GM19468 (cell line): ENCODE data around the gene NRG3.
"Not testable (repeated sequence)": the region's sequence is repeated elsewhere in the genome, so short reads cannot be mapped to it uniquely, and the experiment has no call there.

Source experiments
- ATAC-seq: cut with Tn5 transposase; IDR thresholded peaks from one replicate; pipeline ENCODE4 v1.9.1; 2021; ENCODE audit warnings: mild to moderate bottlenecking, moderate library complexity, moderate number of reproducible peaks; ENCODE audit not compliant: unreplicated experiment; ENCODE audit errors: extremely low read depth

NRG3 gene

GRCh38 chr10:82628373-82628772, 753.4 kb downstream of the NRG3 start:
- no peak for ATAC-seq

GRCh38 chr10:82643076-82643475, 768.1 kb downstream of the NRG3 start:
- no peak for ATAC-seq

DNA sequence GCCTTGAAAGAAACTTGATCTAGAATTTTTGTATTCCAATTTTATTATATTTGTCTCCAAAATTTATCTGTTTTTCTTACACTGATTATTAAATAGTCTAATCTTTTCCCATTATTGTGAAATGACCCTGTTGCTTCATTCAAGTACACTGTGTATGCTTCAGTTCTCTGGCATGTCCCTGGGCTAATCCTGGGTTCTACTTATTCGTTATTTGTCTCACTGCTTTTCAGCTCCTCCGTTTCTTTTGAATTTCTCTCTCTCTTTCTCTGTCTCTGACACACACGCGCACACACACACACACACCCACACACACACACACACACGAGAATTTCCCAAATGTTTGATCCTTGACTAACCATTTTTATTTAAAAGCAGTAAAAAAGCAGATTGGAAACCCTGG, 768.6 kb downstream of the NRG3 start:
- ATAC-seq: no peak

DNA sequence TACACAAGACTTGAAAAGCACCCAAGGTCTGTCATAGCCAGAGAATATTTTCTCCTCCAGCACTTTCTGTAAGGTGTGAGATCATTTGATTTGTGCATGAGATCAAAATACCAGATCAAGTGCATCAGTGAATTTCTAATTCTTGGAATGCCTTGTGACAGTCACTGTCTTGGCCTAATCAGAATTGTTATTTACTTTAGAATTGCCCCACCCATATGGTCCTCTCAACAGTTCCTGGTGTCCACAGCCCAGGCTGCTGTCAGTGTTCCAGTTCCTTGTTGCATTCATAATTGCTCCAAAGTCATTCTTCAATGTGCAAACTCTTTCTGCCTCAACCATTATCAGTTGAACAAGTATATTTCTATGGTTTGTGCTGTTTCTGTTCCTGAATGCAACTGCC, 770.2 kb downstream of the NRG3 start:
- no peak for ATAC-seq

DNA sequence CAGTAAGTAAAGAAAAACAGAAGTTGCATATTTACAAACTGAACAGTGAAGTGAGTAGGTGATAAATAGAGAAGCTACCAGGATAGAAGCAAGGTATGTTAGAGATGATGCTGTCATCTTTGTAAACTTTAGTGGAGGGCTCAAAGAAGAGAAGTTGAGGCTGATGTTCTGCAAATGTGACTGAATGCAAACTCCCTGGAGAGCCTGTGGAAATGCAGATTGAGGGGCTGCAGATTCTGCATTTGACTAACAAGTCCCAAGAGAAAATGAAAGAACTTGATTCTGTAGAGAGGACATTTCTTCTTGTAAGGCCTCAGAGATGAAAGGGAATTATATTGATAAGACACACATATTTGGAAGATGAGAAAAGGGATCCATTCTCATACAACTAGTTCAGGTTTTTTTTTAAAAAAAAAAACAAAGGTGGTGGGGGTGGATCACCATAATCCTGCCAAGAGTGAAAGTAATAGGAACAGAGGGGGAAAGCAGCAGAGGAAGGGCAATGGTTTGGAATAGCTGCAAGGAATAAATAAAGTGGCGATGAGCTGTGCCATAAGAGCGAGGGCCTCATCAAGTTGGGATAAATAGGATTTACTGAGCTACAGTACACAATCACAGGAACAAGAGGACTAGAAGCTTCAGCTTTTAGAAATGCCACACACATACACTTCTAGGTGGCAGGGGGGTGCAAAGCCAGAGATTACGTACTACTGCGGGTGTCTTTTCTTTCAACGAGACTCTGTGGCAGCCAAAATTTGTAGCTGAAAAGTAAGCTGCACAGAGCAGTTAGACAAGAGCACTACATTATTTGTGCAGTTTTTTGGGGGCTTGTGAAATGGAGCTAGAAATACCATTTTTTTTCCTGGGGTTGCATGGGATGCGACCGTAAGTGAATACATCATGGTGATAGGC, 778.5 kb downstream of the NRG3 start:
- no peak for ATAC-seq

GRCh38 chr10:82660205-82660604, 785.2 kb downstream of the NRG3 start:
- ATAC-seq: no peak

- ATAC-seq: no peak
Measured at GRCh38 chr10:82660986-82661385, 786.0 kb downstream of the NRG3 start.

DNA sequence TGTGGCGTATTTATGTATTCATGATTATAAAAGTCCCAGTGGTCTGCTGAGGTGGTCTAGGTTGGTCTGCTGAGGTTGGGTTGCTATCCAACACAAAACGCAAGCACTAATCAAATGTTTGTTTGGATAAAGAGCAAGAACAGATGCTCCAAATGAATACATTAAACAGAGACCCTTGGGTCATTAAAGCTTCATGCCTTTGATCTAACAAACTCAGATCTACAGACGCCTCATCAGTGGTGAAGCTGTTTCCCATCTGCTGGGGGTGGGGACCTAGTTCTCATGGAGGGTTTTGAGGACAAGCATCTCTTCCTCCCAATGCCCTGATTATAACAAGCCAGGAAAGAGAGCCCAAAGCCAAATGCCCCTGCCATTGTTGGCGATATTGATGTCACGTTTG, 786.7 kb downstream of the NRG3 start:
- no peak for ATAC-seq

DNA sequence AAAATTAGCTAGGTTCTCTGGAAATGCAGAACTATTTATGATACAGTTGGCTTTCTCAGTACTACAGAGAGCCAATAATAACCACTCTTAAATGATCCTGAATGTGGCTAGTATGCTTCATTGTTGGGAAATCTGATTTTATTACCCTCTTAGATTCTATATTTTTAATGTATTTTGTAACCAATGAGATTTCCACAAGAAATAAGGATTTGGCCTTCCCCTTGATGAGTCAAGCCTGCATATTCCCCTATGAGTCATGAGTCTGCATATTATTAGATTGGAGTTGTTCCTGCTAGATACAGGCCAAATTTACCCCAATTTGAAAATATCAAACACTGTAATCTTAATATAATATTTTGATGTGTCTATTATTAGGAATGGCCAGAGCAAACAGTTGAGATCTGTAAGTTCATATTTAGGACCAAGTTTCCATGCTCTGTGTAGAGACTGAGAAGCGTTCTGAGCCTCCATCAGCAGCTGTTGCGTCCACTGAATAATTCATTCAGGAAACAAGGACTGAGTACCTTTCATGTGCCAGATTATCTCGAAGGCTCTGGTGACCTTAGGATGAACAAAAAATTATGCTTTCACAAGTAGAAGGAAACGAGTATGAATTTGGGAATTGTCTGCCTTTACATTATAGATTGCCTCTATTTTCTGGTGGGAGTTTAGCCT, 793.4 kb downstream of the NRG3 start:
- no peak for ATAC-seq

- no peak for ATAC-seq
Measured at GRCh38 chr10:82674036-82674435, 799.0 kb downstream of the NRG3 start.

DNA sequence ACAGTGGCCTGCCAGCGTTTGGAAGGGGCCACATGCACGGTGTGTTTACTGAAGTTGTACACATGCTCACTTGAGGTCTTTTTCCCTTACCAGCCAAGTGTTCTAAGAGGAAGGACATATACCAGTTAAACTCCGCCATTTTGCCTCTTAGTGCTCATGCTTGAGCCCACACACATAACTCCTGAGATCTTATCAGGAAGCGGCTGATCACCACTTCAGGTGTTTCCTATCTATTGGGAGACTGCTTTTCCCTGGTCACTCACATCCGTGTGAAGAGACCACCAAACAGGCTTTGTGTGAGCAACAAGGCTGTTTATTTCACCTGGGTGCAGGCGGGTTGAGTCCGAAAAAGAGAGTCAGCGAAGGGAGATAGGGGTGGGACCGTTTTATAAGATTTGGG, 802.9 kb downstream of the NRG3 start:
- not testable (repeated sequence) for ATAC-seq

DNA sequence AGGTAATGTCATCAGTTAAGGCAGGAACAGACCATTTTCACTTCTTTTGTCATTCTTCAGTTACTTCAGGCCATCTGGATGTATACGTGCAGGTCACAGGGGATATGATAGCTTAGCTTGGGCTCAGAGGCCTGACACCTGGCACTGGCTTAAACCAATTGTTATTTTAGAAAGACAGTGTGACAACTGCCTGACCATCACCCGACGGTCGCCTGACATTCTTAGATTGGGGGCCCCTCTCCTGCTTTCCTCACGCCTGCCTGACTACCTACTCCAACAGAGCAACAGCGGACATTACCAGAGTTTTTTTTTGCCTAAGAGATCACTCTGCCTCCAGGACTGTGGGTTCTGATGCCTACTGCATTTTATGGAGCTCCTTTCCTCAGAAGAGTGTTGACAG, 803.5 kb downstream of the NRG3 start:
- ATAC-seq: not testable (repeated sequence)

- ATAC-seq: no peak
Measured at GRCh38 chr10:82680608-82681007, 805.6 kb downstream of the NRG3 start.

- ATAC-seq: no peak
Measured at GRCh38 chr10:82683945-82684344, 809.0 kb downstream of the NRG3 start.

DNA sequence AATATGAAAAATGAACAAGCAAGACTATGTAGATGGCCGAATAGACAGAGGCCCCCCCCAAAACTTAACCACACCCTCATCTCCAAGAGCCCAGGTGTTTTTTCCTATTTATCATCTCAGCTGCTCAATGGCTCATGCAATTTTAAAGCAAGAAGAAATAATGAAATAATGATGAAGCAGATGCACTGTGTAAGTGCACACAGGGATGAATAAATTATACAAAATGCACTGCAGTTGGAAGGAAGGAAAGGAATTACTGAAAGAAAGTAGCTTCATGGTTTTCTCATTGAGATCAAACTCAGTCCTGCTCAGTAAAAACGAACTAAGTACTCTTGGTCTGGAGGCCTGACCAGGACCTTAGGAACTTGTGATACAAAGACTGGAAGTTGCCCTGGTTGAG, 810.1 kb downstream of the NRG3 start:
- no peak for ATAC-seq

- no peak for ATAC-seq
Measured at GRCh38 chr10:82691211-82691610, 816.2 kb downstream of the NRG3 start.

DNA sequence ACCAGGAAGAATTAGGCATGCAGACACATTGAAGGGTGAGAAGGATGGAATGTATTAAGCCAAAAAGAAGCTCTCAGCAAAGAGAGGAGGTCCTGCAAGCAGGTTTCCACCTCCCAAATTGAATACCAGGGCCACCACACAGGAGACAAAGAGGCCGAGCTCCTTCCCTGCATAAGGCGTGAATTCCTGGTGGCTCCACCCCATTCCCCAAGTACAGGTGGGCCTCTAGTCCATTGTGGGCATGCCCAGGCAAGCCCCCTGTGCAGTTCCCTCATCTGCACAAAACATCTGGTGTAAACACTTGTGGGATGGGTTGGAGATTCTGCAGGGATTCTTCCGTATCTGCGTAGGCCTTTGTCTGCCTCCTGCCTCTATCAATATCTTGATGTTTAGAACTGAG, 817.5 kb downstream of the NRG3 start:
- ATAC-seq: no peak

DNA sequence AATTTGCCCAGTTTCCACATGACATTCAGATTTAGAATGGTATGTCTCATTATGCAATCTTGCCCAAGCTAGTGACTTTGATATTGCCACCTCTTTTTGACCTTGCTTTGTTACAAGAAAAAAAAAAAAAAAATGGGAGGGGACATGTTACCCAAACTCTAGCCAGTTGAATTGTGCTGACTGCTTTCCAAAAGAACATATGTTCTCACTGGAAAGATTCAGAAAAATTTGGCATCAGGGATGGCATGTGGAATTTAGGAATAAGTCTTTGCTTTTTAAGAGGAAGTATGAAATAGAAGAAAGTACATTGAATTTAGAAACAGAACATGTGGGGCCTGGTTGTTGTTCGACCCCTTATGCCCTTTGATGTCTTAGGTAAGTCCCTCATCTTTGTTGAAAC, 846.8 kb downstream of the NRG3 start:
- no peak for ATAC-seq

DNA sequence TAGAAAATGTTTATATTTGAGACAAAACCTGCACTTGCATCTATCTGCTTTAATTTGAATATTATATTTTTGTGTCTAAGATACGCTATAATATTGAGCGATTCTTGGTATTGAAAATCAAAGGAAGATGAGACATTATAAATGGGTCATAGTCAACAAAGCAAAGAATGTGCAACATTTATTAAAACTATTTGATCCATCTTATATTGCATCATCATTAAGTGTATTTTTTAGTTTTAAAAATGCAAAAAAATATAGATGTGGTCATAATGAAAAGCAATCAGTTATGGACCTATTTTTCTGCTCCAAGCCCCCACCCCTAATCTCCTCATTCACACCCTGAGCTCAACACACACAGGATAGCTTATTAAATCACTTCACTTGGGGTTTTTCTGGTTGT, 847.3 kb downstream of the NRG3 start:
- no peak for ATAC-seq

DNA sequence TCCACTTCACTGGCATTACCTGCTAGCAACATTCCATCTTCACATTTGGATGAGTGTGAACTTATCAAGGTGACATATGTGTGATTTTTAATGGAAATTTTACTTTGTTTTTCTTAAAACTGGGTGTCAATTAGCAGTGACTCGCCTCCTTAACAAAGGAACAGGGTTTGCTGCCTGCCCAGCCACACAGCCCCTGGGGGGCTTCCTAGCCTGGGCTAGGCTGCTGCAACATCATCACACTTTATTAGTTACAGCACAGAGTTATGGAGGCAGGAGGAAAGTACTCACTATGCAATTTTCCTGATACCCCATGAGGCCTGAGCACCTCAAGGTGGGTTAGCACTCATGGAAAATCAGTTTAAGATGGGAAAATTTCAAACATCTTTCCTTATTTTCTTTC, 861.3 kb downstream of the NRG3 start:
- no peak for ATAC-seq

GRCh38 chr10:82737549-82737948, 862.6 kb downstream of the NRG3 start:
- ATAC-seq: no peak

DNA sequence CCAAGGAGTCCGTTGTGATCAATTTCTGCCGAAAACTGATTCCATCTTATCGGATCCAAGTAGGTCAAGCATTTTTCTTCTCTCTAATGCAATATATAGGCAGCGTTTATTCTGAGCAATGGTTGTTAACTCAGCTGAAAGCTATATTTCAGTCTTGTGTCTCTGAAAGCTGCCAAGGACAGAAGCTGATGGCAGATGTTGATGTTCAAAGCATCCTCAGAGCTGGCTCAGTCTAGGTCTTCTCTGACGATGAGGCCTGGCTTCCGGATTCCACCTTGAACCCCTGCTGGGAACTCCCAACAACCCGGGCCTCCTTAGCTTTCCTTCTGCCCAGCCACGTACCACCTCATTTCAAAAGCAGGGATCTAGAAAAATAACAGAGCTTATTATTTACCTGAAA, 863.6 kb downstream of the NRG3 start:
- no peak for ATAC-seq
